GM23338 (cell line): ENCODE data around the gene OXLD1. TPM values are rescaled to one million over a fixed set of nuclear protein-coding genes. Genes with fewer than 3 reads are reported as not detected.

ENCODE experiments used
- ATAC-seq: fragments of 200-7000 bp; cut with Tn5 transposase; 3 replicates; pipeline ENCODE4 v1.9.1; 2020
- DNase-seq: peaks from one replicate; pipeline ENCODE4 v3.0.0-alpha.2; 2015; ENCODE audit warnings: low spot score
- H2AFZ ChIP-seq: fragments of 200-600 bp; sonication (generic); 2 replicates; pipeline ENCODE4 v1.8.0; 2016; ENCODE audit warnings: antibody characterized with exemption, mild to moderate bottlenecking, moderate library complexity
- H3F3A ChIP-seq: fragments of 200-600 bp; sonication (generic); replicated peaks from 2 replicates; pipeline ENCODE4 v1.8.0; 2017; ENCODE audit warnings: antibody characterized with exemption, mixed run types, low read depth
- H3K27ac ChIP-seq: fragments of 200-600 bp; sonication (generic); 2 replicates; pipeline ENCODE4 v1.6.1; 2016; ENCODE audit warnings: low read depth
- H3K27me3 ChIP-seq: fragments of 200-600 bp; sonication (generic); 2 replicates; pipeline ENCODE4 v1.8.0; 2016; ENCODE audit warnings: mild to moderate bottlenecking, mixed run types, moderate library complexity; ENCODE audit not compliant: insufficient read depth
- H3K36me3 ChIP-seq: fragments of 200-600 bp; sonication (generic); 2 replicates; pipeline ENCODE4 v1.8.0; 2016; ENCODE audit warnings: mild to moderate bottlenecking; ENCODE audit not compliant: insufficient read depth
- H3K4me1 ChIP-seq: fragments of 200-600 bp; sonication (generic); 2 replicates; pipeline ENCODE4 v1.8.0; 2016; ENCODE audit warnings: mild to moderate bottlenecking, moderate library complexity; ENCODE audit not compliant: insufficient read depth
- H3K4me2 ChIP-seq: fragments of 200-600 bp; sonication (generic); 2 replicates; pipeline ENCODE4 v1.7.1; 2017; ENCODE audit warnings: mixed run types
- H3K4me3 ChIP-seq: fragments of 200-600 bp; sonication (generic); 2 replicates; pipeline ENCODE4 v1.6.1; 2016; ENCODE audit warnings: mixed run types
- H3K79me2 ChIP-seq: fragments of 200-600 bp; sonication (generic); replicated peaks from 2 replicates; pipeline ENCODE4 v1.8.0; 2017; ENCODE audit warnings: mild to moderate bottlenecking; ENCODE audit not compliant: insufficient read depth
- H3K9me2 ChIP-seq: fragments of 200-600 bp; sonication (generic); 2 replicates; pipeline ENCODE4 v1.8.0; 2017; ENCODE audit not compliant: insufficient read depth
- H4K20me1 ChIP-seq: fragments of 200-600 bp; sonication (generic); replicated peaks from 2 replicates; pipeline ENCODE4 v1.8.0; 2017; ENCODE audit warnings: mild to moderate bottlenecking; ENCODE audit not compliant: insufficient read depth
- H3K27ac Mint-ChIP-seq: 2 replicates; pipeline ENCODE4 v1.8.0; 2020; ENCODE audit warnings: inconsistent platforms, mild to moderate bottlenecking, moderate library complexity, mixed read lengths
- H3K27me3 Mint-ChIP-seq: 3 replicates; pipeline ENCODE4 v1.8.0; 2022; ENCODE audit warnings: low read depth, mild to moderate bottlenecking, moderate library complexity, mixed read lengths, inconsistent platforms; ENCODE audit not compliant: insufficient read depth, poor library complexity
- H3K36me3 Mint-ChIP-seq: 3 replicates; pipeline ENCODE4 v1.8.0; 2021; ENCODE audit warnings: low read depth, mild to moderate bottlenecking, inconsistent platforms, moderate library complexity, mixed read lengths
- H3K4me1 Mint-ChIP-seq: 3 replicates; pipeline ENCODE4 v1.8.0; 2020; ENCODE audit warnings: mild to moderate bottlenecking, inconsistent platforms, mixed read lengths
- H3K4me3 Mint-ChIP-seq: 3 replicates; pipeline ENCODE4 v1.8.0; 2021; ENCODE audit warnings: moderate library complexity, mild to moderate bottlenecking, inconsistent platforms, mixed read lengths
- H3K9me3 Mint-ChIP-seq: 3 replicates; pipeline ENCODE4 v1.8.0; 2020; ENCODE audit warnings: moderate library complexity, mild to moderate bottlenecking, inconsistent platforms, mixed read lengths
- EZH2 ChIP-seq: fragments of 200-600 bp; sonication (generic); IDR thresholded peaks from one replicate; pipeline ENCODE4 v1.8.0; 2017; ENCODE audit warnings: antibody characterized with exemption, mild to moderate bottlenecking, low read depth; ENCODE audit not compliant: unreplicated experiment
- STAT1 ChIP-seq: IDR thresholded peaks from one replicate; pipeline ENCODE4 v1.6.1; 2016; ENCODE audit warnings: antibody characterized with exemption; ENCODE audit not compliant: unreplicated experiment
- polyA plus RNA-seq: library from polyadenylated mRNA; unstranded; fragments of >200 nt; fragmentation: Nextera tagmentation; extraction: Ambion mirVana; gene quantifications from 2 replicates; pipeline ENCODE4 v1.2.1, GENCODE V29; 2016
- total RNA-seq: library from RNA; depleted of rRNA; stranded (reverse); fragments of >200 nt; shearing (Covaris generic); gene quantifications from 2 replicates; pipeline ENCODE4 v1.2.3, GENCODE V29; 2014
- TF ChIP-seq, protein P1 (sequence below): fragments of 250-450 bp; sonication (Bioruptor Pico); IDR thresholded peaks from 2 replicates; pipeline ENCODE4 v1.5.0; 2020; ENCODE audit warnings: mild to moderate bottlenecking, moderate library complexity
- TF ChIP-seq, protein P2 (sequence below): IDR thresholded peaks from one replicate; pipeline ENCODE4 v1.6.1; 2018; ENCODE audit warnings: antibody characterized with exemption; ENCODE audit not compliant: unreplicated experiment
- TF ChIP-seq, protein P3 (sequence below), 2 experiments: fragments of 200-600 bp in 1 of 2; sonication (generic) in 1 of 2; conservative IDR thresholded peaks; 2 replicates each; pipeline versions ENCODE4 v1.5.1 to v1.6.1; 2016 to 2017; ENCODE audit warnings: antibody characterized with exemption in 2 of 2, low read depth in 2 of 2, mild to moderate bottlenecking in 2 of 2, moderate library complexity in 1 of 2

The OXLD1 gene
- total and polyA plus RNA-seq, 2 experiments from 2014 or later, result 46.0 to 64.9 TPM

DNA sequence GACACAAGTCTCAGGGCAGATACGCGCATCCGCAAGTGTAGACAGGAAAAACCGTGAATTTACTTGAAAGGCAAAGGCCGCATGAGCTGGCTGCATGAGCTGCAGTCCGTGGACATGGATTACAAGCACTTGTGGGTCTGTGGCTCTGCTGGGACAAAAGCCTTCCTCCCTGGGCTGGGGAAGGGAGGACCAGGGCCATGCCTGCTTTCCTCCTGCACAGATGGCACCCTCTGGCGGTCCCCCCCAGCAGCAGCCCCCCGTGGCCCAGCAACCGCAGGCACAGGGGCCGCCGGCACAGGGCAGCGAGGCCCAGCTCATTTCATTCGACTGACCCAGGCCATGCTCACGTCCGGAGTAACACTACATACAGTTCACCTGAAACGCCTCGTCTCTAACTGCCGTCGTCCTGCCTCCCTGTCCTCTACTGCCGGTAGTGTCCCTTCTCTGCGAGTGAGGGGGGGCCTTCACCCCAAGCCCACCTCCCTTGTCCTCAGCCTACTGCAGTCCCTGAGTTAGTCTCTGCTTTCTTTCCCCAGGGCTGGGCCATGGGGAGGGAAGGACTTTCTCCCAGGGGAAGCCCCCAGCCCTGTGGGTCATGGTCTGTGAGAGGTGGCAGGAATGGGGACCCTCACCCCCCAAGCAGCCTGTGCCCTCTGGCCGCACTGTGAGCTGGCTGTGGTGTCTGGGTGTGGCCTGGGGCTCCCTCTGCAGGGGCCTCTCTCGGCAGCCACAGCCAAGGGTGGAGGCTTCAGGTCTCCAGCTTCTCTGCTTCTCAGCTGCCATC is 35.1 kb upstream of the OXLD1 start:
- Mint-ChIP-seq H3K36me3 (peaks cover 69% of the 10 kb centered on the region), H3K27ac (0 out of 2 replicates have a peak overlapping the region, but pooled peaks have one; percentile 31), H3K9me3 (no peaks in the 10 kb centered on the region), H3K27me3 (peaks cover 15% of the 10 kb centered on the region), H3K4me1 (peaks cover 10% of the 10 kb centered on the region; the same call in 2 of the 3 replicates), H3K4me3 (peak overlapping the region; percentile 95)
- H2AFZ ChIP-seq, result no peak overlapping the region
- H3K79me2 ChIP-seq, result peaks cover 51% of the 10 kb centered on the region
- H3K27me3 ChIP-seq, result no peaks in the 10 kb centered on the region
- H3K4me2 ChIP-seq, result peak overlapping the region; percentile 100
- H3F3A ChIP-seq, result peaks cover 26% of the 10 kb centered on the region
- H3K4me1 ChIP-seq, result peaks cover 10% of the 10 kb centered on the region
- no peaks in the 10 kb centered on the region for H3K9me2 ChIP-seq
- peak overlapping the region; percentile 99 for H3K4me3 ChIP-seq
- peaks cover 3% of the 10 kb centered on the region for H3K36me3 ChIP-seq
- peak; percentile 7; the same call in 2 of the 3 replicates for ATAC-seq
- peaks cover 12% of the 10 kb centered on the region for H4K20me1 ChIP-seq
- TF ChIP-seq STAT1 (no peak), EZH2 (no peak)
- TF ChIP-seq, protein P1, sequence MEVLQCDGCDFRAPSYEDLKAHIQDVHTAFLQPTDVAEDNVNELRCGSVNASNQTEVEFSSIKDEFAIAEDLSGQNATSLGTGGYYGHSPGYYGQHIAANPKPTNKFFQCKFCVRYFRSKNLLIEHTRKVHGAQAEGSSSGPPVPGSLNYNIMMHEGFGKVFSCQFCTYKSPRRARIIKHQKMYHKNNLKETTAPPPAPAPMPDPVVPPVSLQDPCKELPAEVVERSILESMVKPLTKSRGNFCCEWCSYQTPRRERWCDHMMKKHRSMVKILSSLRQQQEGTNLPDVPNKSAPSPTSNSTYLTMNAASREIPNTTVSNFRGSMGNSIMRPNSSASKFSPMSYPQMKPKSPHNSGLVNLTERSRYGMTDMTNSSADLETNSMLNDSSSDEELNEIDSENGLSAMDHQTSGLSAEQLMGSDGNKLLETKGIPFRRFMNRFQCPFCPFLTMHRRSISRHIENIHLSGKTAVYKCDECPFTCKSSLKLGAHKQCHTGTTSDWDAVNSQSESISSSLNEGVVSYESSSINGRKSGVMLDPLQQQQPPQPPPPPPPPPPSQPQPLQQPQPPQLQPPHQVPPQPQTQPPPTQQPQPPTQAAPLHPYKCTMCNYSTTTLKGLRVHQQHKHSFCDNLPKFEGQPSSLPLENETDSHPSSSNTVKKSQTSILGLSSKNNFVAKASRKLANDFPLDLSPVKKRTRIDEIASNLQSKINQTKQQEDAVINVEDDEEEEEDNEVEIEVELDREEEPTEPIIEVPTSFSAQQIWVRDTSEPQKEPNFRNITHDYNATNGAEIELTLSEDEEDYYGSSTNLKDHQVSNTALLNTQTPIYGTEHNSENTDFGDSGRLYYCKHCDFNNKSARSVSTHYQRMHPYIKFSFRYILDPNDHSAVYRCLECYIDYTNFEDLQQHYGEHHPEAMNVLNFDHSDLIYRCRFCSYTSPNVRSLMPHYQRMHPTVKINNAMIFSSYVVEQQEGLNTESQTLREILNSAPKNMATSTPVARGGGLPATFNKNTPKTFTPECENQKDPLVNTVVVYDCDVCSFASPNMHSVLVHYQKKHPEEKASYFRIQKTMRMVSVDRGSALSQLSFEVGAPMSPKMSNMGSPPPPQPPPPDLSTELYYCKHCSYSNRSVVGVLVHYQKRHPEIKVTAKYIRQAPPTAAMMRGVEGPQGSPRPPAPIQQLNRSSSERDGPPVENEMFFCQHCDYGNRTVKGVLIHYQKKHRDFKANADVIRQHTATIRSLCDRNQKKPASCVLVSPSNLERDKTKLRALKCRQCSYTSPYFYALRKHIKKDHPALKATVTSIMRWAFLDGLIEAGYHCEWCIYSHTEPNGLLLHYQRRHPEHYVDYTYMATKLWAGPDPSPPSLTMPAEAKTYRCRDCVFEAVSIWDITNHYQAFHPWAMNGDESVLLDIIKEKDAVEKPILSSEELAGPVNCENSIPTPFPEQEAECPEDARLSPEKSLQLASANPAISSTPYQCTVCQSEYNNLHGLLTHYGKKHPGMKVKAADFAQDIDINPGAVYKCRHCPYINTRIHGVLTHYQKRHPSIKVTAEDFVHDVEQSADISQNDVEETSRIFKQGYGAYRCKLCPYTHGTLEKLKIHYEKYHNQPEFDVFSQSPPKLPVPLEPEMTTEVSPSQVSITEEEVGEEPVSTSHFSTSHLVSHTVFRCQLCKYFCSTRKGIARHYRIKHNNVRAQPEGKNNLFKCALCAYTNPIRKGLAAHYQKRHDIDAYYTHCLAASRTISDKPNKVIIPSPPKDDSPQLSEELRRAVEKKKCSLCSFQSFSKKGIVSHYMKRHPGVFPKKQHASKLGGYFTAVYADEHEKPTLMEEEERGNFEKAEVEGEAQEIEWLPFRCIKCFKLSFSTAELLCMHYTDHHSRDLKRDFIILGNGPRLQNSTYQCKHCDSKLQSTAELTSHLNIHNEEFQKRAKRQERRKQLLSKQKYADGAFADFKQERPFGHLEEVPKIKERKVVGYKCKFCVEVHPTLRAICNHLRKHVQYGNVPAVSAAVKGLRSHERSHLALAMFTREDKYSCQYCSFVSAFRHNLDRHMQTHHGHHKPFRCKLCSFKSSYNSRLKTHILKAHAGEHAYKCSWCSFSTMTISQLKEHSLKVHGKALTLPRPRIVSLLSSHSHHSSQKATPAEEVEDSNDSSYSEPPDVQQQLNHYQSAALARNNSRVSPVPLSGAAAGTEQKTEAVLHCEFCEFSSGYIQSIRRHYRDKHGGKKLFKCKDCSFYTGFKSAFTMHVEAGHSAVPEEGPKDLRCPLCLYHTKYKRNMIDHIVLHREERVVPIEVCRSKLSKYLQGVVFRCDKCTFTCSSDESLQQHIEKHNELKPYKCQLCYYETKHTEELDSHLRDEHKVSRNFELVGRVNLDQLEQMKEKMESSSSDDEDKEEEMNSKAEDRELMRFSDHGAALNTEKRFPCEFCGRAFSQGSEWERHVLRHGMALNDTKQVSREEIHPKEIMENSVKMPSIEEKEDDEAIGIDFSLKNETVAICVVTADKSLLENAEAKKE (CRISPR knock-in tag), result no peak
- TF ChIP-seq, protein P2, sequence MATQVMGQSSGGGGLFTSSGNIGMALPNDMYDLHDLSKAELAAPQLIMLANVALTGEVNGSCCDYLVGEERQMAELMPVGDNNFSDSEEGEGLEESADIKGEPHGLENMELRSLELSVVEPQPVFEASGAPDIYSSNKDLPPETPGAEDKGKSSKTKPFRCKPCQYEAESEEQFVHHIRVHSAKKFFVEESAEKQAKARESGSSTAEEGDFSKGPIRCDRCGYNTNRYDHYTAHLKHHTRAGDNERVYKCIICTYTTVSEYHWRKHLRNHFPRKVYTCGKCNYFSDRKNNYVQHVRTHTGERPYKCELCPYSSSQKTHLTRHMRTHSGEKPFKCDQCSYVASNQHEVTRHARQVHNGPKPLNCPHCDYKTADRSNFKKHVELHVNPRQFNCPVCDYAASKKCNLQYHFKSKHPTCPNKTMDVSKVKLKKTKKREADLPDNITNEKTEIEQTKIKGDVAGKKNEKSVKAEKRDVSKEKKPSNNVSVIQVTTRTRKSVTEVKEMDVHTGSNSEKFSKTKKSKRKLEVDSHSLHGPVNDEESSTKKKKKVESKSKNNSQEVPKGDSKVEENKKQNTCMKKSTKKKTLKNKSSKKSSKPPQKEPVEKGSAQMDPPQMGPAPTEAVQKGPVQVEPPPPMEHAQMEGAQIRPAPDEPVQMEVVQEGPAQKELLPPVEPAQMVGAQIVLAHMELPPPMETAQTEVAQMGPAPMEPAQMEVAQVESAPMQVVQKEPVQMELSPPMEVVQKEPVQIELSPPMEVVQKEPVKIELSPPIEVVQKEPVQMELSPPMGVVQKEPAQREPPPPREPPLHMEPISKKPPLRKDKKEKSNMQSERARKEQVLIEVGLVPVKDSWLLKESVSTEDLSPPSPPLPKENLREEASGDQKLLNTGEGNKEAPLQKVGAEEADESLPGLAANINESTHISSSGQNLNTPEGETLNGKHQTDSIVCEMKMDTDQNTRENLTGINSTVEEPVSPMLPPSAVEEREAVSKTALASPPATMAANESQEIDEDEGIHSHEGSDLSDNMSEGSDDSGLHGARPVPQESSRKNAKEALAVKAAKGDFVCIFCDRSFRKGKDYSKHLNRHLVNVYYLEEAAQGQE, result no peak
- TF ChIP-seq, protein P3, sequence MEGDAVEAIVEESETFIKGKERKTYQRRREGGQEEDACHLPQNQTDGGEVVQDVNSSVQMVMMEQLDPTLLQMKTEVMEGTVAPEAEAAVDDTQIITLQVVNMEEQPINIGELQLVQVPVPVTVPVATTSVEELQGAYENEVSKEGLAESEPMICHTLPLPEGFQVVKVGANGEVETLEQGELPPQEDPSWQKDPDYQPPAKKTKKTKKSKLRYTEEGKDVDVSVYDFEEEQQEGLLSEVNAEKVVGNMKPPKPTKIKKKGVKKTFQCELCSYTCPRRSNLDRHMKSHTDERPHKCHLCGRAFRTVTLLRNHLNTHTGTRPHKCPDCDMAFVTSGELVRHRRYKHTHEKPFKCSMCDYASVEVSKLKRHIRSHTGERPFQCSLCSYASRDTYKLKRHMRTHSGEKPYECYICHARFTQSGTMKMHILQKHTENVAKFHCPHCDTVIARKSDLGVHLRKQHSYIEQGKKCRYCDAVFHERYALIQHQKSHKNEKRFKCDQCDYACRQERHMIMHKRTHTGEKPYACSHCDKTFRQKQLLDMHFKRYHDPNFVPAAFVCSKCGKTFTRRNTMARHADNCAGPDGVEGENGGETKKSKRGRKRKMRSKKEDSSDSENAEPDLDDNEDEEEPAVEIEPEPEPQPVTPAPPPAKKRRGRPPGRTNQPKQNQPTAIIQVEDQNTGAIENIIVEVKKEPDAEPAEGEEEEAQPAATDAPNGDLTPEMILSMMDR (conservative IDR thresholded peaks at IDR 0.05; ENCODE audit: low read depth in 2 of 2), result peak in 1 of 2 experiments; percentile 27; a peak in 1 of 4 replicates
- no peak for DNase-seq
- 0 out of 2 replicates have a peak overlapping the region, but pooled peaks have one; percentile 26 for H3K27ac ChIP-seq
